GM21447 (cell line): Measurements from ENCODE around the gene CKS1B.

Source experiments
- ATAC-seq: cut with Tn5 transposase; IDR thresholded peaks from one replicate; pipeline ENCODE4 v1.9.1; 2021; ENCODE audit not compliant: unreplicated experiment

Gene CKS1B

GRCh38 chr1:154974102-154974807 lies at the start of gene CKS1B:
Gene CKS1B, plus strand, starts transcription at chr1:154974681. Its CDS starts 65 bp downstream, at chr1:154974746.
- ATAC-seq, result peak; percentile 70

GRCh38 chr1:154925335-154926170 lies 48.9 kb upstream of the CKS1B start:
- ATAC-seq, result no peak

- ATAC-seq, result no peak
Measured at GRCh38 chr1:154926201-154926600, 48.3 kb upstream of the CKS1B start.

- no peak for ATAC-seq
Measured at GRCh38 chr1:154931940-154932487, 42.5 kb upstream of the CKS1B start.

- ATAC-seq, result no peak
Measured at GRCh38 chr1:154934358-154934948, 40.0 kb upstream of the CKS1B start.

- no peak for ATAC-seq
Measured at GRCh38 chr1:154935749-154936554, 38.5 kb upstream of the CKS1B start.

- peak; percentile 62 for ATAC-seq
Measured at GRCh38 chr1:154936555-154937084, 37.9 kb upstream of the CKS1B start, which contains the start of gene PMVK. Gene PMVK, minus strand, starts transcription at chr1:154936719. Its CDS starts 34 bp downstream, at chr1:154936685.

- ATAC-seq, result peak; percentile 52
Measured at GRCh38 chr1:154937085-154937987, 37.1 kb upstream of the CKS1B start.

- ATAC-seq, result no peak
Measured at GRCh38 chr1:154937988-154938386, 36.5 kb upstream of the CKS1B start.

- ATAC-seq, result no peak
Measured at GRCh38 chr1:154938604-154939399, 35.7 kb upstream of the CKS1B start.

- ATAC-seq, result no peak
Measured at GRCh38 chr1:154940213-154940560, 34.3 kb upstream of the CKS1B start.

- ATAC-seq, result no peak
Measured at GRCh38 chr1:154940651-154941194, 33.8 kb upstream of the CKS1B start.

- no peak for ATAC-seq
Measured at GRCh38 chr1:154941333-154942013, 33.0 kb upstream of the CKS1B start.

- no peak for ATAC-seq
Measured at GRCh38 chr1:154943649-154944400, 30.7 kb upstream of the CKS1B start.

GRCh38 chr1:154944401-154945159 lies 29.9 kb upstream of the CKS1B start:
- ATAC-seq, result no peak
